ENCODE measurements around the gene ATP6V0A1.
"Not testable (repeated sequence)": the region's sequence is repeated elsewhere in the genome, so short reads cannot be mapped to it uniquely, and the experiment has no call there.

Gene ATP6V0A1

DNA sequence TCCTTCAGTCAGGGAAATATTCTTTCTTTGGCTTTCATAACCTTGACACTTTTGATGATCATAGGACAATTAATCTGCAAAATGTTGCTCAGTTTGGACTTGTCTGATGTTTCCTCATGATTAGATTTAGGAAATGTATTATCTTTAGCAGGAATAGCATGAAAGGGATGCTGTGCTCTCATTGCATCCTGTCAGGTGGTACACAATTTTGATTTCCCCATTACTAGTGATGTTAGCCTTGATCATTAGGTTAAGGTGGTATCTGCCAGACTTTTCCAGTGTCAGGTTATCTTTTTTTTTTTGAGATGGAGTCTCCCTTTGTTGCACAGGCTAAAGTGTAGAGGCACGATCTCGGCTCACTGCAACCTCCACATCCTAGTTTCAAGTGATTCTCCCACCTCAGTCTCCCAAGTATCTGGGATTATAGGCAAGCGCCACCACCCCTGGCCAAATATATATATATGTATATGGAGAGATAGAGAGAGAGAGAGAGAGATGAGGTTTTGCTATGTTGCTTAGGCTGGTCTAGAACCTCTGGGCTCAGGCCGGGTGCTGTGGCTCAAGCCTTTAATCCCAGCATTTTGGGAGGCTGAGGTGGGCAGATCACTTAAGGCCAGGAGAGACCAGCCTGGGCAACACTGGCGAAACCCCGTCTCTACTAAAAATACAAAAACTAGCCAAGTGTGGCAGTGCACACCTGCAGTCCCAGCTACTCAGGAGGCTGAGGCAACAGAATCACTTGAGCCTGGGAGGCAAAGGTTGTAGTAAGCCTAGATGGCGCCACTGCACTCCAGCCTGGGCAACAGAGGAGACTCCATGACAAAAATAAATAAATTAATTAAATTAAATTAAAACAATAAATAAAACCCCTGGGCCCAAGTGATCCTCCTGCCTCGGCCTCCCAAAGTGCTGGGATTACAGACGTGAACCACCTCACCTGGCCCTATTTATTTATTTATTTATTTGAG is 19.8 kb upstream of the ATP6V0A1 start:
- peak; percentile 43 to 75 (median 60) for DNase-seq

DNA sequence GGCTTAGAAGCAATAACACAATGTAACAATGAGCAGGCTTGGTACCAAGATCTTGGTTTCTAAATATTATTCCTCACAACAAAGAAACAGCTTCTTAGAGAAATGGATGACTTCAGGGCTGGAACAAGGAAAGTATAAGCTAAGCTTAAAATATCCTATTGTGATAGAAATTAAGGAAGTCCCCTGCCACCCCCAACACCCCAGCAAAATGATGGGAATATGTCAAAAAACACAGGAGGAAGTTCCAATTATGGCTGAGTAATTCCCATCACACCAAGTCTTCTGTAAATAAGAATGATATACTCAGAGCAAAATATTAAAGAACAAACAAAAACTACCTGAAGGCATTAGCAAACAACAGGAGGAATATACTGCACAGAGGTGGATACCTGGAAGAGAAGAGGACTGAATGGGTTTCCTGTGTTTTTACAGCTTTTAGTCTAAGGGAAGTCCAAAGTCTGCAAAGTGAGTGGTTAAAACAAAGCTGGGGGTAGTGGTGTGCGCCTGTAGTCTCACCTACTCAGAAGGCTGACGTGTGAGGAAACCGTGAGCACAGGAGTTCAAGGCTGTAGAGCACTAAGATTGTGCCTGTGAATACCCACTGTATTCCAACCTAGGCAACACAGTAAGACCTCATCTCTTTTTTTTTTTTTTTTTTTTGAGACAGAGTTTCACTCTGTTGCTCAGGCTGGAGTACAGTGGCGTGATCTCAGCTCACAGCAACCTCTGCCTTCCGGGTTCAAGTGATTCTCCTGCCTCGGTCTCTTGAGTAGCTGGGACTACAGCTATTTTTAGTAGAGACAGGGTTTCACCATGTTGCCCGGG is 17.1 kb upstream of the ATP6V0A1 start:
- DNase-seq = peak; percentile 39 to 66 (median 55)

GRCh38 chr17:42442196-42442565 is 16.5 kb upstream of the ATP6V0A1 start:
- no peak for DNase-seq

DNA sequence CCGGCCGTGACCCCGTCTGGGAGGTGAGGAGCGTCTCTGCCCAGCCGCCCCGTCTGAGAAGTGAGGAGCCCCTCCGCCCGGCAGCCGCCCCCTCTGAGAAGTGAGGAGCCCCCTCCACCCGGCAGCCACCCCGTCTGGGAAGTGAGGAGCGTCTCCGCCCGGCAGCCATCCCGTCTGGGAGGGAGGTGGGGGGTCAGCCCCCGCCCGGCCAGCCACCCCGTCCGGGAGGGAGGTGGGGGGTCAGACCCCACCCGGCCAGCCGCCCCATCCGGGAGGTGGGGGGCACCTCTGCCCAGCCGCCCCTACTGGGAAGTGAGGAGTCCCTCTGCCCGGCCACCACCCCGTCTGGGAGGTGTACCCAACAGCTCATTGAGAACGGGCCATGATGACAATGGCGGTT is 9.5 kb upstream of the ATP6V0A1 start:
- DNase-seq = not testable (repeated sequence)

DNA sequence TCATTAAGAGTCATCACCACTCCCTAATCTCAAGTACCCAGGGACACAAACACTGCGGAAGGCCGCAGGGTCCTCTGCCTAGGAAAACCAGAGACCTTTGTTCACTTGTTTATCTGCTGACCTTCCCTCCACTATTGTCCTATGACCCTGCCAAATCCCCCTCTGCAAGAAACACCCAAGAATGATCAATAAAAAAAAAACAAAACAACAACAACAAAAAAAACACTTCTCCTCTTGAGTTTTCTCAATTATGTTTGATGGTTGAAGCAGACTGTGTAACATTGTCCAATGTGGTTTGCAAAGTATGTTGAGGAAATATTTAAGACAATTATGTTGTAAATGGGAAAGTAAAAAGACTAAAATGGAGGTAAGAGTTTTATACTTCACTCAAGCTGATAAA is 8.8 kb upstream of the ATP6V0A1 start:
- not testable (repeated sequence) for DNase-seq

GRCh38 chr17:42451270-42451669 is 7.4 kb upstream of the ATP6V0A1 start:
- DNase-seq = not testable (repeated sequence)

- DNase-seq = peak; percentile 46 to 77 (median 61)
Measured at GRCh38 chr17:42453439-42453838, 5.2 kb upstream of the ATP6V0A1 start.

- DNase-seq = not testable (repeated sequence)
Measured at GRCh38 chr17:42454987-42455386, 3.7 kb upstream of the ATP6V0A1 start.

GRCh38 chr17:42456223-42457106 is 2.2 kb upstream of the ATP6V0A1 start:
- peak; percentile 57 to 91 (median 80) for DNase-seq

DNA sequence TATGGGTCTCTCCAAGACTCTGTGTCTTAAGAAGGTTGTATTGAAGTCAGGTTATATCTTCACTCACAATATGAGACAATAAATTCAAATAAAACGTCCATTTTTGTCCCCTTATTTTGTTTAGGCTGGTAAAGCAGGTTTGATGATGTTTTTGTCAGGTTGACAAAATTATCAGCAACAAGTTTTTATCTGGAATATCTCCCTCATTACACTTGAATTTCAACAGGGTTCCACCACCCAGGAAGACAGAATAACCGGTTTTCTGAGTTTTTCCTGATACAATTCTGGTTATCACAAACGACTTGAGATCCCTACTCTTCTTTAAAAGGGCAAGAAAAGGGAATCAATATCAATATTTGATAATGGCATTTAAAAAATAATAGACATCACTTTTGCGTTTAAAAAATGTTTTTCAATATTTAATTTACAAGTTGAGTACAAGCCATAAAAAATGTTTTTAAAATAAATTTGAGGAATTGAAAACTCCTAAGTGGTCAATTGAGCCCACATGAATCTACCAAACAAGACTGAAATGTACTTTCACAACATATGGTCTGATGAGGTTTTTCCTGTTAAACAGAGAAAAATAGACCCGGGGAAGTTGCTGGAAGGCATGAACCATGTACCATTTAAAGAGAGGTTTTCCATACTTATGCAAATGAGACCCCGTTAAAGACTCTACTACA is 1.4 kb upstream of the ATP6V0A1 start:
- peak; percentile 44 to 86 (median 67) for DNase-seq

GRCh38 chr17:42459256-42459800 is 650 bp downstream of the ATP6V0A1 start:
- peak in 3 of 4 experiments; percentile 49 to 70 (median 56) for DNase-seq

- DNase-seq = peak in 1 of 4 experiments; percentile 41
Measured at GRCh38 chr17:42459801-42460281, 1.2 kb downstream of the ATP6V0A1 start.

DNA sequence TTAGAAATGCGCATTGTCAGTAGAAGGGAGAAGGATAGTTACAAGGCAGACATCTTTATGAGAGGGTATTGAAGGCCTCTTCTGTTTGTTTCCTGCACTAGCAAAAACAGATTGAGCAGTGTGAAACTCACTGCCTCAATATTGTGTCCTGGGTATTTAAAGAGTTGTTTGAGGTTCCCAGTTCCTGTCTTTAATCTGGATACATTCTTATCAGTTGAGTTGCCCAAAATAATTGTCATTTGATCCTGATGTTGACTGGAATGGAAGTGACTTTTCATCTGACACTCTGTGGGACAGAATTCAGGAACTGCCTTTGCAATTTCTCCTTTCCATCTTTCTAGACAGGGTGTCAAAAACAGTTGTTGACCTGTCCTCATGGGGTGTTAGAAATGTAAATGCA is 1.7 kb downstream of the ATP6V0A1 start:
- peak in 1 of 4 experiments; percentile 36 for DNase-seq

GRCh38 chr17:42463976-42464400 is 5.3 kb downstream of the ATP6V0A1 start:
- no peak for DNase-seq

DNA sequence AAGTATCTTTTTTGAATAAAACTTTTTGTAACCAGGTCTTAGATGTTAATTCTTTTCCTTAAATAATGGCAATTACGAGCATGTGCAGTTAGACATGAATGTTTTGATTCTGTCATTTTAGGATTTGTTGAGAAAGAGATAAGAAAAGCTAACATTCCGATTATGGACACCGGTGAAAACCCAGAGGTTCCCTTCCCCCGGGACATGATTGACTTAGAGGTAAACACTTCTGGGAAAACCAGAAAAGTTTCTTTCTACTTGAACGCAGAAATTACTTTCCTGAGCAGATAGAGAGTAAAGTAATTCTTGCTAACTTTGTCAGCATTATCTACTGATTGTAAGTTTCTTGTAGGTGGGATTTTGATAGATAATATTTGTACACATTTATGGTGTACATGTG is 9.2 kb downstream of the ATP6V0A1 start:
- DNase-seq = no peak

GRCh38 chr17:42472709-42473521 is 14.2 kb downstream of the ATP6V0A1 start:
- DNase-seq = peak in 1 of 4 experiments; percentile 36

GRCh38 chr17:42474276-42474675 is 15.6 kb downstream of the ATP6V0A1 start:
- DNase-seq = no peak

DNA sequence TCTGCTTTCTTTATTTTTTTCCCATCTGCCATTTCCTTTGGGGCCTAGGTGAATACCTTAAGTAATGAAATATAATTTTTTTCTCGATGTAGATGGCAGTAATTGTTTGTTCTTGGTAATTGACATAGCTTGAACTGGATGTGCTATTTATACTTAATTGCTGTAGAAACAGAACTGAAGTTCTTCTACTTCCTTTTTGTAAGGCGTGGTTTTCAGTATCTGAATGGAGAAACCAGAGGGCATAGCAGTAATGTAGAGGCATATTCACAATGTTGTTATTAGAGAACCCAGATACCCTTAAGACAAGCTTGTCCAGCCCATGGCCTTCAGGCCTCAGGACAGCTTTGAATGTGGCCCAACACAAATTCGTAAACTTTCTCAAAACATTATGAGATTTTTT is 16.4 kb downstream of the ATP6V0A1 start:
- peak in 2 of 4 experiments; percentile 52 to 63 for DNase-seq

- DNase-seq = peak; percentile 67 to 93 (median 84)
Measured at GRCh38 chr17:42475835-42476234, 17.2 kb downstream of the ATP6V0A1 start.

DNA sequence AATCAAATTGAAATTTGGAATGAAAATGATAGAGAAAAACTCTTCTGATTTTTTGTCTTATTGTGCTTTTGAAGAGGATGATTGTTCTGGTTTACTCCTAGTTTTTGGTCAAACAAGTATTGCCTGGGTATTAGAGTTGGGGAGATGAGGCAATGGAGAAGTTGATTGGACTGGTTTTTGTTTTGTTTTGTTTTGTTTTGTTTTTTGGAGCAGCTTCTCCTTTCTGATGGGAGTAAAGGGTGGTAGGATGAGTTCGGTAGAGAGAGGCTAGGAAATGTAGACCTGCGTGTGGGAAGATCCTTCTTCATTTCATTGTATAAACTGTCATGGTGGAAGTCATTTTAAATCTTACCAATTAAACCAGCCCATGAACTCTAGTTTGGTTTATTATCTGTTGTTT is 17.7 kb downstream of the ATP6V0A1 start:
- DNase-seq = peak in 3 of 4 experiments; percentile 42 to 64 (median 62)

All from suppressor macrophage (primary cell).